ENCODE data around the gene PER2. TPM values are rescaled to one million over a fixed set of nuclear protein-coding genes. Genes with fewer than 3 reads are reported as not detected.

Gene PER2
- total and polyA plus RNA-seq, 10 donors, result 2.0 to 16.2 (median 12.0) TPM

GRCh38 chr2:238220892-238221521 is 67.4 kb downstream of the PER2 start:
- Histone ChIP-seq H3K27me3 (replicated peaks in 1 of 7) (peaks cover 0 to 9% (median 0%) of the 10 kb centered on the region in 7 donors), H3K36me3 (peaks cover 0 to 26% (median 5%) of the 10 kb centered on the region in 6 donors), H3K27ac (peak overlapping the region in 1 of 8 donors; percentile 51), H3K4me3 (peak overlapping the region in 1 of 8 donors; percentile 42), H3K9me3 (no peaks in the 10 kb centered on the region), H3K4me1 (peaks cover 0 to 1% (median 0%) of the 10 kb centered on the region in 6 donors)
- TF ChIP-seq POLR2AphosphoS5 (IDR thresholded peaks at IDR 0.05) (peak in 2 of 3 donors; percentile 17 to 37), CTCF (IDR thresholded peaks at IDR 0.05 in 8 of 11, conservative IDR thresholded peaks at IDR 0.05 in 3 of 11) (no peak)
- intact Hi-C loops (cut with DNase I; ENCODE audit: low total_unique reads), result no loop called here
- DNase-seq, result no peak
- 70 to 86% (median 82%) methylated on average over 15 to 23 of the region's 23 CpGs for WGBS, 5 donors

GRCh38 chr2:238220274-238220891 is 68.0 kb downstream of the PER2 start:
- Histone ChIP-seq H3K27me3 (replicated peaks in 1 of 7) (peaks cover 0 to 9% (median 0%) of the 10 kb centered on the region in 7 donors), H3K27ac (no peak overlapping the region), H3K4me3 (peak overlapping the region in 1 of 8 donors; percentile 42), H3K4me1 (no peaks in the 10 kb centered on the region), H3K9me3 (no peaks in the 10 kb centered on the region), H3K36me3 (peaks cover 0 to 20% (median 3%) of the 10 kb centered on the region in 6 donors)
- intact Hi-C loops (cut with DNase I; ENCODE audit: low total_unique reads), result no loop called here
- no peak for TF ChIP-seq POLR2AphosphoS5 (IDR thresholded peaks at IDR 0.05)
- TF ChIP-seq CTCF (IDR thresholded peaks at IDR 0.05 in 8 of 11, conservative IDR thresholded peaks at IDR 0.05 in 3 of 11), result no peak
- no peak for TF ChIP-seq POLR2A (IDR thresholded peaks at IDR 0.05)
- DNase-seq, result no peak
- 65 to 85% (median 82%) methylated on average over 8 to 10 of the region's 10 CpGs for WGBS, 5 donors

GRCh38 chr2:238216651-238217184 is 71.7 kb downstream of the PER2 start:
- intact Hi-C loops (cut with DNase I; ENCODE audit: low total_unique reads), result no loop called here
- H3K9me3 ChIP-seq, result no peaks in the 10 kb centered on the region
- H3K4me1 ChIP-seq, result no peaks in the 10 kb centered on the region
- WGBS, 5 donors, result 87 to 100% (median 95%) methylated on average over 2 of the region's 2 CpGs
- no peaks in the 10 kb centered on the region for H3K36me3 ChIP-seq
- H3K27ac ChIP-seq, result no peak overlapping the region
- TF ChIP-seq CTCF (IDR thresholded peaks at IDR 0.05 in 8 of 11, conservative IDR thresholded peaks at IDR 0.05 in 3 of 11), result no peak
- no peak for TF ChIP-seq POLR2A (IDR thresholded peaks at IDR 0.05)
- no peak for TF ChIP-seq POLR2AphosphoS5 (IDR thresholded peaks at IDR 0.05)
- H3K4me3 ChIP-seq, result no peak overlapping the region
- peaks cover 0 to 13% (median 0%) of the 10 kb centered on the region in 7 donors for H3K27me3 ChIP-seq (replicated peaks in 1 of 7)
- no peak for DNase-seq

- 64 to 77% (median 69%) methylated on average over 7 of the region's 7 CpGs for WGBS, 5 donors
- H3K27me3 ChIP-seq (replicated peaks in 1 of 7), result no peaks in the 10 kb centered on the region
- H3K4me1 ChIP-seq, result peaks cover 5 to 19% (median 13%) of the 10 kb centered on the region in 6 donors
- H3K36me3 ChIP-seq, result no peaks in the 10 kb centered on the region
- peak overlapping the region in 1 of 8 donors; percentile 8 for H3K27ac ChIP-seq
- intact Hi-C loops (cut with DNase I; ENCODE audit: low total_unique reads), result no loop called here
- TF ChIP-seq CTCF (IDR thresholded peaks at IDR 0.05 in 8 of 11, conservative IDR thresholded peaks at IDR 0.05 in 3 of 11) (no peak), POLR2A (IDR thresholded peaks at IDR 0.05) (no peak)
- DNase-seq, result no peak
- H3K9me3 ChIP-seq, result no peaks in the 10 kb centered on the region
- H3K4me3 ChIP-seq, result no peak overlapping the region
Measured at GRCh38 chr2:238207006-238207405, 81.4 kb downstream of the PER2 start.
